A673 (cell line): ENCODE results near the gene COL8A1.

Experiments used
- EZH2 ChIP-seq: fragments of 200-600 bp; sonication (generic); IDR thresholded peaks from 2 replicates; pipeline ENCODE4 v1.6.1; 2017; ENCODE audit warnings: borderline replicate concordance, low read depth, mild to moderate bottlenecking, mixed read lengths, antibody characterized with exemption, low read length; ENCODE audit not compliant: poor library complexity, severe bottlenecking
- TF ChIP-seq, protein P1 (sequence below): fragments of 300-800, 200-600 bp; sonication (generic); conservative IDR thresholded peaks from 2 replicates; pipeline ENCODE4 v1.5.1; 2017; ENCODE audit warnings: low read depth, mild to moderate bottlenecking, antibody characterized with exemption, low read length, moderate library complexity, mixed read lengths

DNA sequence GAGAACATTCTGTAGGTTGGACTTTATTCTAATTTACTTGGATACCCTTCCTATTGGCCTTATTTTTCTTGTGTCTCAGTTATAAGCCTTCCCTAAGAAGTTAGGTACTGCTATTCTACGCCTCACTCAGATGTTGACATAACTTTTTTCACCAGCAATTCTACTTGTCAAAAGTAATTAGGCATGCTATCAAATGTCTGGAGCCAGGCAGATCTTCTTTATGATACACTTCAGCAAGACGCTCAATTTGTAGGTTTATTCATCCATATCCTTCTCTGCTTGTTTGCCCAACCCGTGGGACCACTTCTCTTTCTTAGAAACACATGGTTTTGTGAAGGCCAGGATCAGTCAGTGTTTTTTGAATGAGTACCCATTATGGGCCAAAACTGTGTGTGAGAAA lies 36.2 kb upstream of the COL8A1 start:
- TF ChIP-seq, protein P1, sequence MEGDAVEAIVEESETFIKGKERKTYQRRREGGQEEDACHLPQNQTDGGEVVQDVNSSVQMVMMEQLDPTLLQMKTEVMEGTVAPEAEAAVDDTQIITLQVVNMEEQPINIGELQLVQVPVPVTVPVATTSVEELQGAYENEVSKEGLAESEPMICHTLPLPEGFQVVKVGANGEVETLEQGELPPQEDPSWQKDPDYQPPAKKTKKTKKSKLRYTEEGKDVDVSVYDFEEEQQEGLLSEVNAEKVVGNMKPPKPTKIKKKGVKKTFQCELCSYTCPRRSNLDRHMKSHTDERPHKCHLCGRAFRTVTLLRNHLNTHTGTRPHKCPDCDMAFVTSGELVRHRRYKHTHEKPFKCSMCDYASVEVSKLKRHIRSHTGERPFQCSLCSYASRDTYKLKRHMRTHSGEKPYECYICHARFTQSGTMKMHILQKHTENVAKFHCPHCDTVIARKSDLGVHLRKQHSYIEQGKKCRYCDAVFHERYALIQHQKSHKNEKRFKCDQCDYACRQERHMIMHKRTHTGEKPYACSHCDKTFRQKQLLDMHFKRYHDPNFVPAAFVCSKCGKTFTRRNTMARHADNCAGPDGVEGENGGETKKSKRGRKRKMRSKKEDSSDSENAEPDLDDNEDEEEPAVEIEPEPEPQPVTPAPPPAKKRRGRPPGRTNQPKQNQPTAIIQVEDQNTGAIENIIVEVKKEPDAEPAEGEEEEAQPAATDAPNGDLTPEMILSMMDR, result no peak
- no peak for TF ChIP-seq EZH2
